GM13977 (cell line): ENCODE data around the gene PAK2.

Experiments
- DNase-seq: peaks from one replicate; pipeline ENCODE4 v3.0.0; 2012; ENCODE audit warnings: low spot score
- in situ Hi-C: fragments of 300-500 bp; cut with MboI; formaldehyde crosslinking; loops from one replicate; pipeline ENCODE4 v1.12.0; 2022; ENCODE audit warnings: low sequenced_read_pairs, low pct_unique_long_range_greater_than_20kb, mixed read lengths, inconsistent platforms; ENCODE audit not compliant: unreplicated experiment
- TF ChIP-seq, protein P1 (sequence below): IDR thresholded peaks from 2 replicates; pipeline ENCODE4 v1.5.1; 2012; ENCODE audit warnings: mild to moderate bottlenecking, control low read depth; ENCODE audit not compliant: insufficient read depth; ENCODE audit errors: extremely low read depth, missing control alignments

PAK2 gene

DNA sequence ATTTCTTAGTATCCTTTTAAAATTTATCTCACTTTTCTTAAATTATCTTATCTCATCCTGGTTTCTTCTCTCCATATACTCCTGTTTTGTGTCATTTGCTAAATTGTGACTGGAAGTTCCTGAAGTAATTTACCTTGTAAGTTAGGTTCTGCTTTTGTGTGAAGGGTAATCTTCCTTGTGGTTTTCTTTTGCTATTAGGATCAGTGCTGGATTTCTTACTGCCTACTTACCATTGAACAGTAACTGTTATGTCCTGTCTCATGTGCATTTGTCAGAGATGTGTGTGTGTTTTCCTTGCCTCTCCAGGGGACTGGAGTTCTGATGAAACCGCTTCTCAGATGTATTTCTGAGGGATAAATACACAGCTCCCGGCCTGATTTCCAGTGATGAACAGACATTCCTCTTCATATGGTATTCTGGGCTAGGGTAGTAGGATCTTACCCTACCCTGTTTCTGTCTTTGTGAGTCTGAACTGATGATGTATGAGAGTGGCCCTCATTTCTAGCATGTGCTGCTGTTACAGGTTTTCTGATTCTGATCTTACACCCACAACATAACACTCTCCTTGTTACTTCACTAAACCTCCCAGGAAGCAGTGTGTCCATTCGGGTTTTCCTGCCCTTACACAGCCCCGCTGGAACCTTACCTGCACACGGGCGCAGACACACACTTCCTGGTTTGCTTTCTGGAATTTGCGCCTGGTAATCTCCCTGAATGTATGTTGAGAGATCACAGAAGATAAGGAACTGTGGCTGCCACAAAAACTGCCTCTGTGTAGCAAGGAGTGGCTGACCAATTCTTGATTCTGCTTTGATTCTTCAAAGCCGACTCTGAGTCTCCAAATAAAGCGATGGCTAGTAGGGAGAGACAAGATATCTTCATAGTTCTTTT lies 14.7 kb downstream of the PAK2 start:
- DNase-seq = no peak
- TF ChIP-seq, protein P1, sequence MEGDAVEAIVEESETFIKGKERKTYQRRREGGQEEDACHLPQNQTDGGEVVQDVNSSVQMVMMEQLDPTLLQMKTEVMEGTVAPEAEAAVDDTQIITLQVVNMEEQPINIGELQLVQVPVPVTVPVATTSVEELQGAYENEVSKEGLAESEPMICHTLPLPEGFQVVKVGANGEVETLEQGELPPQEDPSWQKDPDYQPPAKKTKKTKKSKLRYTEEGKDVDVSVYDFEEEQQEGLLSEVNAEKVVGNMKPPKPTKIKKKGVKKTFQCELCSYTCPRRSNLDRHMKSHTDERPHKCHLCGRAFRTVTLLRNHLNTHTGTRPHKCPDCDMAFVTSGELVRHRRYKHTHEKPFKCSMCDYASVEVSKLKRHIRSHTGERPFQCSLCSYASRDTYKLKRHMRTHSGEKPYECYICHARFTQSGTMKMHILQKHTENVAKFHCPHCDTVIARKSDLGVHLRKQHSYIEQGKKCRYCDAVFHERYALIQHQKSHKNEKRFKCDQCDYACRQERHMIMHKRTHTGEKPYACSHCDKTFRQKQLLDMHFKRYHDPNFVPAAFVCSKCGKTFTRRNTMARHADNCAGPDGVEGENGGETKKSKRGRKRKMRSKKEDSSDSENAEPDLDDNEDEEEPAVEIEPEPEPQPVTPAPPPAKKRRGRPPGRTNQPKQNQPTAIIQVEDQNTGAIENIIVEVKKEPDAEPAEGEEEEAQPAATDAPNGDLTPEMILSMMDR = no peak
- in situ Hi-C loops = no loop called here

DNA sequence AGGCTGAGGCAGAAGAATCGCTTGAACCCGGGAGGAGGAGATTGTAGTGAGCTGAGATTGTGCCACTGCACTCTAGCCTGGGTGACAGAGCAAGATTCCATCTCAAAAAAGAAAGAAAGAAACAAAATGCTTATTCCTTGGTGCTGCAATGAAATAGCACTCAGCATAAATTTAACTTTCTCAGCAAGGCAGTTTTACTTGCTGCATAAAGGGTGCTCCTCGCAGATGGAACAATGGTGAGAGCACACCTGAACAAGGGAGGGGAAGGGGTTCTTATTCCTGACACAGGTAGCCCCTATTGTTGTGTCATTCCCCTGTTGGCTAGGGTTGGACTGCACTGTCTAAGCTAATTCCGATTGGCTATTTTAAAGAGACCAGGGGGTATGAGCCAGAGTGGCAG lies 17.1 kb downstream of the PAK2 start:
- TF ChIP-seq, protein P1 = no peak
- in situ Hi-C loops = no loop called here
- DNase-seq = no peak

DNA sequence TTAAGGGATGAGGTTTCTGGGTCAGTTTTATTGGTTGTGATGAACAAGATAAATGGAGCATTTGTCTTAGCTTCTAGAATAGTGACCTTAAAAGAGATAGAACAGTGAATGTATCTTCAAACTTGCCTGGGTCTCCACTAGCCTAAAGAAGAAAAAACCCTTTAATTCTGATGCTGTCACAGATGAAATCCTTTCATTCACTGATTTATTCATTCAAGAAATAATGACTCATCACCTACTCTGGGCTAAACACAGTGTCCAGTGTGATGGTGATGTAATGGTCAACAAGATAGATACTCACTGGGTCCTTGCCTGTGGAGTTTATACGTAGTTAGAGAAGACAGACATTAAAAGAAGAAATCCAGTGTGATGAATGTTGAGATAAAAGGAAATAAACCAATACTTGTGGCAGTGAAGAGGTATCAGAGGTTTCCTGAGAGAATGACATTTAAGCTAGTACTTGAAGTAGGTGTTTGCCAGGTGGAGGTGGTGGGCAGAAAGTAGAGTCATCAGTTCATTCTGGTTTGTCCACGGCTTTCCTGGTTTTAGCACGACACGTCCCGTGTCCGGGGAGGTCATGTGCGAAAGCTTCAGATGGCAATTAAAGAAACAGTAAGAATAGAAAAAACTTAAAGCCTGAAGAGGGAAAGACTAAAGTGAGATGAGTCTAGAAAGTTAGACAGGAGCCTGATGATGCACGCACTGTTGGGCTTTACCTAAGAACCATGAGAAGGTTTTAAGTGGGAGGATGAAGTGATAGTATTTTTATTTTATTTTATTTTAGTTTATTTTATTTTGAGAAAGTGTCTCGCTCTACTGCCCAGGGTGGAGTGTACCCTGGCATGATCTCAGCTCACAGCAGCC lies 18.5 kb downstream of the PAK2 start:
- TF ChIP-seq, protein P1 = no peak
- in situ Hi-C loops = no loop called here
- DNase-seq = no peak

DNA sequence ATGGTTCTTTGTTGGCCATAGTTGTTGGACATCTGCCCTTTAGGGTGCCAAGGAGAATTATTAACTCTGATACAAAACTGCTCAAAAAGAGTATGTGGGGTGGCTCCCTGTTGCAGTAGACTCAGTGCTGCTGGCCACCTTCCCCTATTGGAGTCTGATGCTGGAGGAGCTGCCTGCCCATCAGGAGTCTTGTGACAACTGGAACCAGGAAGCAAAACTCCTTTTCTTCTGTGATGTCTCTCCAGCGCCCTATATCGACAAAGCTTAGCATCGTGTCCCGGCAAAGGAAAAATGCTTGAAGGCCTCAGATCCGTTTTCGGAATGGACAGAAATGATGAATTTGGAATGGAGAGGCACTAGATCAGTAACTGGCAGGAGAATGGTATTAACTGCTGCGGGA lies 23.5 kb downstream of the PAK2 start:
- TF ChIP-seq, protein P1 = no peak
- in situ Hi-C loops = no loop called here
- no peak for DNase-seq

DNA sequence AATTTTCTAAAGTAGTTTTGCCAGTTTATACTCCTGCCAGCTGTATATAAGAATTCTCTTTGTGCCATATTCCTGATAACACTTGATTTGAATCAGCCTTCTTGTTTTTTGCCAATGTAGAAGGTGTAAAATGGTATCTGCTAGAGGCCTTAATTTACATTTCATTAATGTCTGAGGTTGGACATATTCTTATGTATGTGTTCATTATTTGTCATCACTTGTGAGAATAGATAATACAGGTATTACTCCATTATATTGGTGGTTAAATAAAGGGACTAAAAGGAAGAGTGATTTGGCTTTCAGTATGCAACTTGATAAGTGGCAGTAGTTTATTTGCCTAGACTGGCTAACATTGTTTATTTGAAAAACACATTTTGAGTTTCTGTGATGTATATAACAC lies 25.8 kb downstream of the PAK2 start:
- in situ Hi-C loops = no loop called here
- TF ChIP-seq, protein P1 = no peak
- no peak for DNase-seq

DNA sequence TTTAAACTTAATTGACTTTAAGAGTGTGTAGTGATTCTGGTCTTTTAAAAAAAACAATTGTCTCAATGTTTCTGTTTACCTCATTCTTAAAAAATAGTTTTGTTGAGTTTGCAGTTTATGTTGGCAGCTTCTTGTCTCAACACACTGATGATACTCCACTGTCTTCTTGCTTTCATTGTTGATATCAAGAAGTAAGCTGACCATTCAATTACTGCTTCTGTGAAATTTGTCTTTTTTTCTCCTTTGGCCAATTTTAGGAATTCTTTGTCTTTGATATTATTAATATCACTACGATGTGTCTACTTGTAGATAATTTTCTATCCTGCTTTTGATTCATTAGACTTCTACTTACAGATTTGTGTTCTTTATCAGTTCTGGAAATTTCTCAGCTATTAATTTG lies 31.4 kb downstream of the PAK2 start:
- in situ Hi-C loops = no loop called here
- TF ChIP-seq, protein P1 = no peak
- no peak for DNase-seq
